ENCODE results near the gene FCSK.
"Not testable (repeated sequence)": the region's sequence is repeated elsewhere in the genome, so short reads cannot be mapped to it uniquely, and the experiment has no call there.

Gene FCSK

DNA sequence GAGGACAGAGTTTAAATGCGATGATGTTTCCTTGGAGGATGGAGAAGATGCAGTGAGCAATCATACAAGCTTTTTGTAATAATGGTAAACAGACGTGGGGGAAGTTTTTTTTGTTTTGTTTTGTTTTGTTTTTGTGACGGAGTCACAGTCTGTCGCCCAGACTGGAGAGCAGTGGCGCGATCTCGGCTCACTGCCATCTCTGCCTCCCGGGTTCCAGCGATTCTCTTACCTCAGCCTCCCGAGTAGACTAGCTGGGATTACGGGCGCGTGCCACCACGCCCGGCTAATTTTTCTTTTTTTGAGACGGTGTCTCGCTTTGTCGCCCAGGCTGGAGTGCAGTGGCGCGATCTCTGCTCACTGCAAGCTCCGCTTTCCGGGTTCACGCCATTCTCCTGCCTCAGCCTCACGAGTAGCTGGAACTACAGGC, 70.0 kb downstream of the FCSK start:
- DNase-seq (ENCODE audit: low read depth) = not testable (repeated sequence)

DNA sequence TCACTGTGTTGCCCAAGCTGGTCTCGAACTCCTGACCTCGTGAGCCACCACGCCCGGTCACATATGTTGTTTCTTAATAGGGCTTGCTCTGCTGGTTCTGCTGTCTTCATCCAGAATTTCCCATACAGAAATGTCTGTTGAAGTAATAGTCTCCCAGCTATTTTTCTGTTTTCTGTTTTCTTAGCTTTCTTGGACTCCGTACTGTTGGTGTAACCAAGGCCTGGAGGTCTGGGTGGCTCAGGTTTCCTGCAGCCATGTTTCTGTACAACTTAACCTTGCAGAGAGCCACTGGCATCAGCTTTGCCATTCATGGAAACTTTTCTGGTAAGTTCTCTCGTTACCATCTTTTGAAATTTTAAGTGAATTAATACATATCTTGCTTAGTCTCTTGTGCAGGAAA, 72.0 kb downstream of the FCSK start:
- no peak for DNase-seq (ENCODE audit: low read depth)

DNA sequence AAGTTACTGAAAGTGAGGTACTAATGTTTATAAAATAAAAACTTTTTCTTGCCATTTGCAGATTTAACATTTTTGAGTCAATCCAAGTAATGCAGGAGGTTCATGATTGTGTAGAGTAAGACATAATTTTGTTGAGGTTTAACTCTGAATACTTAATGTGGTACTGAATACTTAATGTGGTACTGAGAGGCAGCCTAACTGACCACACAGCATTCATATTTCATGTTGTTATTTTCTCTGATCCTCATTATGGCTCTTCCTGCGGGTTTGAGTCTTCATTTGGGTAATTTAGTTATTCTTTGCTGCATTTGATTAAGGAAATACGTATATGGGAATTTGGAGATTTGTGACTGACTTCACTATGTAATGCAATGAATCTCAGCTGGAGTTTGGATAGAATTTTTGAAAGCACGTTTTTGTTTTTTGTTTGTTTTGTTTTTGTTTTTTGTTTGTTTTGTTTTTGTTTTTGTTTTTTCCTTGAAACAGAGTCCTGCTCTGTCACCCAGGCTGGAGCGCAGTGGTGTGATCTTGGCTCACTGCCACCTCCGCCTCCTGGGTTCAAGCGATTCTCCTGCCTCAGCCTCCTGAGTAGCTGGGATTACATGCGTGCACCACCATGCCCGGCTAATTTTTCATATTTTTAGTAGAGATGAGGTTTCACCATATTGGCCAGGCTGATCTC, 73.1 kb downstream of the FCSK start:
- DNase-seq (ENCODE audit: low read depth) = no peak

DNA sequence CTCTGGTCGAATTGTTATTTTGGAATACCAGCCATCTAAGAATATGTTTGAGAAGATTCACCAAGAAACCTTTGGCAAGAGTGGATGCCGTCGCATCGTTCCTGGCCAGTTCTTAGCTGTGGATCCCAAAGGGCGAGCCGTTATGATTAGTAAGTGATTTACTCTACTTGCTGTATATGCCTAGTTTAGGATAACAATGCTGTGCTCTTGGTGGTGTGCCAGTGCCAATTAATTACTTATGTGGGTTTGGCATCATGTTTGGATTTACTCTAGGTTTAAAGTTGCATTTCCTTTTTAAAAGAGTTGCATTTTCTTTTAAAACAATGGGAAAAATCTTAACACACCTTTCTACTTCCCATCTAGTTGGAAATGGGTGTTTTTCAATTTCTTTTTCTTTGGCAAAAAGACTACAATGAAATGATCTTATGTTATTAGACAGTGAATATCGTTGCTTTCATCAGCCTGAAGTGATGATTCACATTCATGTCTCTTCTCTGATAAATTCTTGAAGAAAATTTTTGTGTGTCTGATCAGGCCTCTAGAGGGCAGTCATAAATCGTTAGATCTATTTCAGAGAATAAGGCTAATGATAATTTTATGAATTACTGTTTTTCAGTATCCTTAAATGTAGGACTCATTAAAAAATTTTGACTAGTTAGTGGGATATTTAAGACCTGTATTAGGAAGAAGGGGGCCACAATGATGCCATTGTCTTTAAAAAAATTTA, 74.8 kb downstream of the FCSK start:
- peak; percentile 41 for DNase-seq (ENCODE audit: low read depth)

Data from HS-5 (cell line).